GM21423 (cell line): ENCODE results near the gene SAMD4A.

Source experiments
- ATAC-seq: cut with Tn5 transposase; IDR thresholded peaks from one replicate; pipeline ENCODE4 v1.9.1; 2021; ENCODE audit warnings: mild to moderate bottlenecking, moderate library complexity; ENCODE audit not compliant: unreplicated experiment

Gene SAMD4A

DNA sequence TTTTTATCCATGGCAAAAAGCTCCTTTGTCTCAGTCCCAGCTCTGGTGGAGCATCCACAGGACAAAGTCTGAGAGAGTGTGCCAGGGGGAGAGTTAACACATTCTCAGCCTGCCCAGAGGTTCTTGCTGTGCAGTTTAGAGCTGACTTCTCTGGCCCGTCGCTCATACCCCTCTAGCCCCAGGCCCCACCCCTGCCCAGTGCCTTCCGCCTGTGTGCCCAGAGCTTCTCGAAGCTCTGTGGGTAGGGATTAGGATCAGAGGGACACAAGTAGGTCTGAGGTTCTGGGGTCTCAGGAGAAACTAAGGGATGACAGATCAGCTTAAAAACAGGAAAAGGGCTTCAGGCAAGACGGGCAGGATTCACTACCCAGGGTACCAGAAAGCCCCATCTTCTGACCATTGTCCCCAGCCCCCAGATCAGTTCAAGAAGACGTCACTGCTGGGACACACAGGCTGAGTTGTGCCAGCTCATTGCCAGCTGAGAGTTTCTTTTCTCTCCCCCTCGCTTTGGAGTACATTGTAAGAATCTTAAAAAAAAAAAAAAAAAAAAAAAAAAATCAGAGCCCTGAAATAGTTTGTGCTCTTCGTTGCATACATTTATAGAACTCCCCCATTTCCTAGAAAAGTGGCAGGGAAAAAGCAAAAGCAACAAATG, 208.7 kb downstream of the SAMD4A start:
- no peak for ATAC-seq

DNA sequence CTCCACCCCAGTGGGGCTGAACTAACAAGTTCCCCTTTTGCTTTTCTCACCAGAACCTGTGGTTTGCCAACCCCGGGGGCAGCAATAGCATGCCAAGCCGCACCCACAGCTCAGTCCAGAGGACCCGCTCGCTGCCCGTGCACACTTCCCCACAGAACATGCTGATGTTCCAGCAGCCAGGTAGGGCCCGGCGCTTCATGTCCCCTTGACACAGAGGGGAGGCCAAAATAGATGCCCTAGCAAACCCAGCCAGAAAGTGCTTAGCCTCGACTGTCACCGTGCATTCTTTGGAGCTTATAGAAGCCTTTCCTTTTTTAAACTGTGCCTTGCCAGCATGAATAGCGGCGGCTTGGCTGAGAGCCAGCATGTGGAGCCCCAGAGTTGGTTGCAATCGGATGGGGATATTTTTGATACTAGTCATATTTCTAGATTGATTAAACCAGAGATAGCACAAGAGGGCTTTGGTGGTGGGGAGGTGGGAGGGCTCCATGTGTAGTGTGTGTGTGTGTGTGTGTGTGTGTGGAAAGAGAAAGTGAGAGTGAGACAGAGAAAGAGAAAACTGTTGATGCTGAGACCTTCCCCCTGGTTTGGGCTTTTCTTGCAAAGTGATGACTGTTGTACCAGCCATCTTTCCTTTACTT, 209.6 kb downstream of the SAMD4A start:
- ATAC-seq: no peak

DNA sequence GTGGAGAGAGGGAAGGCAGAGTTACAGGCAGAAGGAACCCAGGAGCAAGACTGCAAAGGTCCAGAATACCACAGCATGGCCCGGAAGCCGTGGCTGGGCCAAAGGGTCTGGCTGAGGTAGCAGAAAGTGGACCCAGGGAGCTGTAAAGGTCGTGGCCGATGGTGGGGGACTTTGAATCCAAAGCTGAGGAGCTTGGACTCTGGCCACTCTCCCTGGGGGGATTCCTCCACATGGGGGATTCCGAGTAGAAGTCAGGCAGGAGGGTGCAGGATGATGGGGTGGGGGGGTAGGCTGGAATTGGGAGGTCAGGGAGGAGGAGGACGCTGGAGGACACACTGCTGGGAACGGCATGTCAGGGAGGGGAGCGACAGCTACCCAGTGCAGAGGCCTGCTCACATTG, 210.5 kb downstream of the SAMD4A start:
- ATAC-seq: no peak

DNA sequence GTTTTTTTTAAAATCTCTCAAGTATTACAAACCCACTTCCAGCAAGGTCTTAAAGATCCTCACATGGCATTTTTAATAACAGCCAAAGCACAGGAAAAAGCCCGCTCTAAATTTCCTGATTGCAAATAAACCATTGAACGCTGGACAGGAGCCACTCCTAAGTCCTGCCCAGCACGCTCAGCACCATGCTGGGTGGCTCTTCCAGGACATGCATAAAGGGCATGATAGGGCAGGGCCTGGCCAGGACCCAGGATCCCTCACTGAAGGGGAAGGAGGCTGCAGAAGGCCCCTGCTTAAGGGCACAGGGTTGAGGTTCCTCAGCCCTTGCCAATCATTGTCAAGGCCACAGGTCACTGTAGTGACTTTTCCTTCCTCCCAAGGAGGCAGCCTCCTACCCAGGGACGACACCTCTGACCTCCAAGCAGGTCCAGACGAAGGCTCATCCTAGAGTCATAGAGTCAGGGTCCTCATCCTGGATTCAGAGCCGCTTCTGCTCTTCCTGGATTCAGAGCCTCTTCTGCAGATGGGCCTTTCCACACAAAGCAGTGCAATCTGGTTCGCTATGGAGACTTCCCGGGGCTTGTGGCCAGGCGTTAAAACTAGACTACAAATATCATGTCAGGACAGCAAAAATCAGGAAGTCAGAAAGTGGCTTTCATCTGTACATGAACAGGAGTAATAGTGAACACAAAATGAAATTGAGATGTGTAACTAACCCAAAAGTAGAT, 211.9 kb downstream of the SAMD4A start:
- no peak for ATAC-seq

DNA sequence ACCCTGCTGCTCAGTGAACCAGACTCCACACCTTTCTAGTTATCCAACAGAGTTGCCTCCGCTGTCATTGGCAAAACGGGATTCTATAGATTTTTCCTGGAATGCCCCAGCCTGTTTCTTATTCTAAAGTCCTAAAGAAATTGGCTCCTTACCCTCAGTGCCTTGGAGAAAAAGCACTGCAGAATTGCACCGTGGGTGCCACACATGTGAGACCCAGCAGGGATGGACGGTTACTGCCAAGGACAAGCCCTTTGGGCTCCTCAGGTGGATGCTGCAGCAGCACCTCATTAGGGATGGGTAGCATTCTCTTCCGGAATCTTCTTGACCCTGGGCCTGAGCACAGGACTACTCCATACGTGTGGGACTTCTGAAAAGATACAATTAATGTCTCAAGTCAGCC, 214.2 kb downstream of the SAMD4A start:
- ATAC-seq: no peak

DNA sequence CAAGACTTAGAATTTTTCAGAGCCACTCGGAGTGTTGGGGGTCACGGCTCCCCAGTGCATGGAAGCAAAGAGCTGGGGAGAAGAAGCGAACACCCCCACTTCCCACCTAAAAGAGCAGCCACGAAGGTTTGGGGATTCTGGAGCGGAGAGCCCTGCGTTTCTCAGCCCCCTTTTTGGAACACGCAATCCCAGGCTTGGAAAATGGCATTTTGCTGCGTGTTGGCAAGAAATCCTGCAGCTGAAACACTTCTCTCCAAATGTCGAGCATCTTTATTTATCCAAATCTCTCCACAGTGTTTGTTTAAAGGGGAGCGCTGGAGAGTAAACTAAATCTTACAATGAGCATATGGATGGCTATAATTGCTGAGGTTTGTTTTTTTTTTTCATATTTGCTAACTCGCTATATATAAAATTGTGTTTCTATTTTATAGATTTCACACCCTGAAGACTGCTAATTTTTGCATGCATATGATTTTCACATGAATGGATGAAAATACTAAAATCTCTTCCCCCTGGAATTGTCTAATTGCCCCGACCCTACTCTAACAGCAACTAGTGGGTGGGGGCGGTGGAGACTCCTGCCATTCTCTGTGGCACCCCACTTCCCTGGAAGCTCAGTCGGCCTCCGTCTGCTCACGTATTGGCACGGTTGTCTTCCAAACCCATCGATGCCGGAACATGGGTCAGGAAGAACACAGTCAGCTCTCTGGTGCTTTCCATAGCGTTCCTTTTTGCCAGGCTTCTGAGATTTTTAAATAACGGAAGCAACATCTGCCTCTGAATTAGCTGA, 215.2 kb downstream of the SAMD4A start:
- ATAC-seq: no peak

DNA sequence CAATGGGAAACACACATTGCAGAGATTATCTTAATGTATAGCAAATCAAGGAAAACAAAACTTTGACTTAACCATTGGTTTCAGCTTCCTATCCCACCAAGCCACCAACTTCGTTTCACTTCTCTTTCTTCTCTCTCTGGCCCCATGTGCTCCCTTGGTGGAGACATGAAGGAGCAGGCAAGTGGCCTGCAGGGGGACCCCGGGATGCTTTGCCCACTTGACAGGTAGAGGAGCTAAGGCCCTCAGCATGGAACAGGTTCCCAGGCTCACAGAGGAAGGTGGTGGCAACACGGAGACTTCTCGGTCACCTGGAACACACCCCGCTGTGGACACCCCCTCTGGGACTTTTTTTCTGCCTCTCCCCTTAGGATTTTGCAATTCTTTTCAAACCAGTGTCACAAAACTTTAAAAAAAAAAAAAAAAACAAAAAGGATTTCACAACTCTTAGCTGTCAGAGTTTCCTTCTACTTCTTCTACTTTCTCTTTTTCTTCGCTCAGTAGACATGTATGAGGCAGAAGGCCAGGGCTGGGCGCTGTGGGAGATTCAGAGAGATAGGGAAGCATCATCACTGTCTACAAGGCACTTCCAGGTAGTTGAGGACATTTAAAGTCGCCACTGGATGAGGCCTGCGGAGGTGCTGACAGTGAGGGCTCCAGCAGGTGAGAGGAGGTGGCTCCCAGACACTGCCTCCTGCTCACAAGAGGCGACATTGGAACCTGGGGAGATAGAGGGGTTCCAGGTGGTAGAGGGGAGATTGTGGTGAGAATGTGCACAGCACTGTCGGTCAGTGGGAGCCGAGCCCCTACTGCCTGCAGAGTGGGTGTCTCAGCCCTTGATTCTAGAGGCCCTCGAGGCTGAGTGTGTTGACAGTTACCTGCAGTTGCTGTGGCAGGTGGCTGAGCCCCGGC, 216.1 kb downstream of the SAMD4A start:
- ATAC-seq: peak; percentile 86

DNA sequence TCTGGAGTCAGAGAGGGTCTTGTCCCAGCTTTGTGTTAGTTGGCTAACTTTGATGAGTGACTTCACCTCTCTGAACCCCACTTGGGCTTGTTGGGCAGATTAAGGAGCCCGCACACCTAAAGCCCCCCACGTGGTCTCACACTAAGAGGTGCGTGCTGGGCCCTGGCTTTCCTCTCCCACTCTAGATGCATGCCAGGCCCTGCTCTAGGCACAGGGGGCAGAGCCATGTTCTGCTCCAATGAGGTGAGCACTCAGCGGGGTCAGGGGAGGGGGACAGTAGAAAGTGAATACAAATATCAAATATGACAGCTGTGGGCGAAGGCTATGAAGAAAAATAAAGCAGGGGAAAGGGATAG, 216.7 kb downstream of the SAMD4A start:
- ATAC-seq: no peak

DNA sequence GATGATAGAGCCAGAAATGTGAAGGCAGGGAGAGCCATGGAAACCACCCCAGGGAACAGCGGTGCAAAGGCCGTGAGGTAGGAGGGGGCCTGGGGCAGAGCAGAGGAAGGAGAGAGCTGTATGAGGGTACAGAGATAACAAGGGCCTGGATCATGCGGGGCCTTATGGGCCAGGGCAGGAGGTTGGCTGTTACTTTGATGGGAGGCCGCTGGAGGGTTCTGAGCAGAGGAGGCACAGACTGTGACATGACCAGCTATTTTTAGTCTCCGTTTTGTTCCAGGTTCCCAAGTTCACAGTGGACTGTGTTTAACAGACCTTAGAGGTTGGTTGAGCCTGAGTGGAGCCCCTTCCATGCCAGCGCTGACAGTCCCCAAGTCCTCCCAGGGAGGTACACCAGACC, 217.1 kb downstream of the SAMD4A start:
- ATAC-seq: no peak

DNA sequence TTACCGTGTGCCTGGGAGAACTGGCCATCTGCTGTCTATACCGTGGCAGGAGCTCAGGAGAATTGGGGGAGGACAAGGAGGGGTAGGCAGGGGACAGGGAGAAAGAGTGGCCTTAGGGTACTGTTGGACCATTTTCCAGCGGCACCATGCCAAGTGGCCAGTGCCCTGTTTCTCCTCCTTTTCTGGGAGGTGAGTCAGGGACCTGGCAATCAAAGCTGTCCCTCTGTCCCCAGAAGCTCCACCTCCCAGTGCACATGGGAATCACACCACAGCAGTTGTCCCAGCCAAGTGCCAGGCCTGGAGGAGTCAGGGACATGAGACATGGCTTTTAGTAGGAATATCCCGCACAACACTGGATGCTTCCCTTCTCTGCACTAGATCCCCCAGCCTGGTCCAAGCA, 217.7 kb downstream of the SAMD4A start:
- no peak for ATAC-seq

DNA sequence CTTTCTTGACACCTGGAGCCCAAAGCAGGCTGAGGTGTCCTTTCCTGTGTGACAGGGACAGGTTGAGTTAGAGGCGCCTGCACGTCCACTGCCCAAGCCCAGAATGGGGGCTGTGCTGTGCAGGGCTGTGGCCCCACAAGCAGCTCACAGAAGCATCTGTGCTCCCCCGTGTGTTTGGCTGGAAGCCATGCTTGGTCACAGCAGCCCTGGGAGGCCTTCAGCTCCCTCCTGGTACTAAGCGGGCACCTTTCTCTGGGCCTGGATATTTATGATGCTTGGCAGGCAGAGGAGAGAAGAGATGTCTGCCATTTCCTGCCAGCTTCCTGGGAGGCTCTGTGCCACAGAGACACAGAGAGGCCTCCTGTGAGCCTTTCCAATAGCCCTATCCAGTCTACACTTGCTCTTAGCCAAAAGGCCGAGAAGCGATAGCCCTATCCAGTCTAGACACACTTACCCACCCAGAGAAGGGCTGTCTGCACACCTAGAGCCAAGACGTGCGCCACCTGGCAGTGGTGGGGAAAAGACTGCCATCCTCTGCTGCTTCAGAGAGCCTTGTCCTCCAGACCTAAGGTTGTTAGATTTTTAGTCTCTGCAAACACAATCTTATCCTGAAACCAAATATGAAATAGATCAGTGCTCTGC, 218.3 kb downstream of the SAMD4A start:
- no peak for ATAC-seq

DNA sequence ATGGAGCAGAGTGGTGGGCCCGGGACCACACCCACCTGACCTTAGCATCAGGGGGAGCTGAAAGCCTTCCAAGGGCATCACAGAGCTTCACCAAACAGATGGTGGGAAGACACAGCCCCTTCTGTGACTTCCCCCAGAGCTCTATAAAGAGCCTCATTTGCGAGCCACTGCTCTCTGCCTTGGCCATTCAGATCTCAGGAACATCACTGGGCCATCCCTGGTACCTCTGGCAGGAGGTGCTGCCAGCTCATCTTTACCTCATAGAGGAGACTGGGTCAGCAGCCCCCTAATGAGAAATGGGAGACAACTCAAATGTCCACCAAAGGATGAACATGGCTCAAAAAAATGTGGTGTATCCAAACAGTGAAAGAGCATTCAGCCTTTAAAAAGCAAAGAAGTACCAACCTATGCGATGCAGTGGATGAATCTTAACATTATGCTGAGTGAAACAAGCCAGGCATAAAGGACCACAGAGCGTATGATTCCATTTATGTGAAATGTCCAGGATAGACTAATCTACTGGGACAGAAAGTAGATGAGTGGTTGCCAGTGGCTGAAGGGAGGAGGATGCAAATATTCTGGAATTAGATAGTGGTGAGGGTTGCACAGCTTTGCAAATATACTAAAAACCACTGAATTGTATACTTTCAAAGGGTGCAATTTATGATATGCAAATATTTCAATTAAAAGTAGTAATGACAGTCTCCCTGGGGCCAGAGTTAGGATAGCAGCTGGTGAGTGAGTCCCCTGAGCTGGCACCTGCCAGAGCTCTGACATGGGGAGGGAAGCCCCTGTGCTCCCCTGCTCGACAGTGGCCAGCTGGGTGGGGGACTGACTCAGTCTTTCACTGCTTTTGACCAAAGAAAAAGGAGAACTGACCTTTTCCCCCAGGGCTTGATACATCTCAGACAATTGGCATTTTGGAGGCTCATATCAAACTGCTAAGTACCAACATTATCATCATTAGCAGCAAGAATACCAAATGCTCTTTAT, 219.1 kb downstream of the SAMD4A start:
- no peak for ATAC-seq

DNA sequence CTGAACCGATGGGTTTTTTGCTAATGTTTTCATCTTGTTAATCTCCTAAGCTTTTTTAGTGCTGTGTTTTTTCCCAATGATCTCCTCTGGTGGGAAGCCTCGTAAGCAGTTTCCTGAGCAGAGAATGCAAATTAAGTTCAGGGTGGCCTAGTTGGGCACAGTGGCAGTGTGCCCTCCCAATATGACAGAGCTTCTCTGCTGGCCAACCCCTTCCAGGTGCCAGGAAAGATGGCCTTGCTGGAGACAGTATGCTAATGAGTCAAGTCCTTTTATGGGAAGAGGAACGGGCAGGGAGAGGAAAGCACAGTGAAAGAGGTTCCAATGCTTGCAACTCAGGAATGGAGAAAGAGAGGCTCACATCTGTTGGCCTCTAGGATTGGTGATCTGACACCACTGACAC, 219.9 kb downstream of the SAMD4A start:
- ATAC-seq: no peak

DNA sequence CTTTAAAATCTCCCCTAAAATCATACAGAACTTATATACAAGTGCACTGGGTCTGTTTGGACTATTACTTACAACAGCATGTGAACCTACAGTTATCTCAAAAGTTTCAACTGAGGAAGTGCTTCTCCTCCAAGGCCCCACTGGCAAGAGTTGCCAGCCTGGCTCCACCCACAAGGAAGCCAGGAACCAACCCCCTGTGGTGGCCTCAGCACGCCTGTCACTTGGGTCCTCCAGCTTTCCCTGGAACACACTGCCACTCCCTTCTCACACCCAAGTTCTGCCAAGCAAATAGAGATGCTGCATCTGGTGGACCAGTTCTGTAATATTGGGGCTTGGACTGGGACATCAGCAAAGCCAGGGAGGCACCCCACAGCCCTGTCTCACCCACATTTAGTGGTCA, 220.3 kb downstream of the SAMD4A start:
- ATAC-seq: no peak

DNA sequence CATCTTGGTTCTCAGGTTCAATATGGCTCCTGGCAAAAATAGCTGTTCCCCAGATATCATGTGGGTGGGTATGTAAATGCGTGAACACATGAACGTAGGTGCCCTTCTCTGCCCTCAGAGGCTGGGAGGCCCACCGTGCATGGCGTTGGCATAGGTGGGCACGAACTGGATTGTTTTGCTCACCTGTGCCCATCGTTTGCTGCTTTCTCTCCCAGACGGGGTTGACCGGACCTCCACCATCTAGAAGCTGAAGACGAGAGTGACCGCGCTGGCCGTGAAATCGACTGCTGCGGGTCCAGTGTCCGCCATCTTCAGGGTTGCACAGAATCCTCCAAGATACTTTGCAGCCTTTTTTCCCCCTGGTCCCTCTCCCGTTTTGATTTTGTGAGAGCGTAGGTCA, 221.8 kb downstream of the SAMD4A start:
- ATAC-seq: no peak

DNA sequence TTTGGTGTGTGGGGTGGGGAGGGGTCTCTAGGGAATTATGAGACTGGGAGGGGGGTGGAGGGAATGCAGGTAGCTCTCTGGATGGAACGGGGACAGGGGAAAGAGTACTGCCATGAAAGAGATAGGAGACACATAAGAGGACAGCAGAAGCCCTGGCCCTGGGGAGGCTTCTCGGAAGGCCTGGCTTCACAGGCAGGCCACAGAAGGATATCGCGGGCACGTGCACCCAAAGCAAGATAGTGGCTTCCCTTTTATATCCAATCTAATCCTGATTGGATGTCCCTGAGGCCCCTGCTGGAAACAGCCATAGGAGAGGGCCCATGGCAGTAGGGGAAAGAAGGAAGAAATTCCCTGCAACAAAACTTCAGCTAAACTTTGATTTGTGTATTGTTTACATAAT, 222.2 kb downstream of the SAMD4A start:
- ATAC-seq: no peak

DNA sequence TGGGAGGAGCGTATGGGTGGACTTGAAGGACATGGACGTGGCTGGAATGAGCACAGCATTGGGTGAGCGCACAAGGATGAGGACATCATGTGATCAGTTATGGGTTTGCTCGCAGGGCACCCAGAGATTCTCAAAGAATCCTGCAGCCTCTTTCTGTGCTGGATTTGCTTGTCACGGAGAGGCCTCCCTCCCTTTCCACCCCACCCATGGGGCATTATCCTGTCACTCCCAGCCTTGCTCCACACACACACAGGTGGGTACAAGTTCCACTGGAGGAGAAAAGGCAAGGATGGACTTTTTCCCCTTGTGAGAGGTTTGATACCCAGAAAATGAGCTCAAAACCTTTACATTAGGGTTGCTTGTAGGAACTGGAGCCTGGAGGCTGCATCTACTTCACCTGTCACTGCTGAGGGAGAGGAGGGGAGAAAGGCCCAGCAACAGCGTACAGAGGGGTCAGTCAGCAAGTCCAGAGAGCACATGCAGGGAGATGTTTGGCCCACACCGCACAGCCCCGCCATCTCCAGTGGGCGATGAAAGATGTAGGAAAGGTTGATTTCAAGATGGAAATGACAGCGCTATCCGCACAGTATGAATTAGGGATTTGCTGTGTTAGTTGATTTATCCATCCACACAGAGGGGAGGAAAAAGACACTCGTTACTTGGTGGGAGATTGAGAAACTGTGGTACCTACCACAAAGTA, 223.0 kb downstream of the SAMD4A start:
- ATAC-seq: no peak

DNA sequence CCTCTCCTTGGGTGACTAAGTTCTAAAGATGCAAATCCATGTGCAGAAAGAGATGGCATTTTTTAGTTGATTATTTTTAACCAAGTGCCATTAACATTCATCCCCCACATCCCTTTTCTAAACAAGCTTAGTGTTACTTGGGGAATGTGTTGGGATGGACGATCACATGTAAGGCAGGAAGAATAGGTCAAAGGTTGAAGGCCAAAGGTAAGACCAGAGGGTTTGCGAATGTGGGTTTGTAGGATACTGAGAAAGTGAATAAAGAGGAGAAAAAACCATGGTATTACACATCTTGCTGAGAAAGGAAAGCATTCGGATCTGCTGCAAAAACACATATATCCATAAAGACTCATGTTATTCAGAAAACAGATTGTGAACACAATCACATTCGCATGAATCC, 224.1 kb downstream of the SAMD4A start:
- no peak for ATAC-seq
